Liver (tissue), 3 donors: ENCODE data around the gene MCF2L.

Experiments
- ATF3 ChIP-seq: IDR thresholded peaks from 2 replicates; pipeline ENCODE4 v1.6.1; 2016; ENCODE audit warnings: antibody characterized with exemption
- CTCF ChIP-seq: fragments of 150-350 bp; IDR thresholded peaks from 2 replicates; pipeline ENCODE4 v1.5.1; 2017; ENCODE audit warnings: improper control_type of control experiment, low read depth, low read length; ENCODE audit not compliant: missing input control
- MAX ChIP-seq: IDR thresholded peaks from 2 replicates; pipeline ENCODE4 v1.6.1; 2016; ENCODE audit warnings: antibody characterized with exemption
- RAD21 ChIP-seq, 2 donors: IDR thresholded peaks; 2 replicates each; pipeline ENCODE4 v1.6.1; 2016; ENCODE audit warnings: antibody characterized with exemption in 2 of 2, mild to moderate bottlenecking in 2 of 2
- REST ChIP-seq: IDR thresholded peaks from 2 replicates; pipeline ENCODE4 v1.6.1; 2016; ENCODE audit warnings: antibody characterized with exemption, mild to moderate bottlenecking
- RXRA ChIP-seq, 2 donors: IDR thresholded peaks; 2 replicates each; pipeline ENCODE4 v1.6.1; 2017 to 2018; ENCODE audit warnings: antibody characterized with exemption in 2 of 2, mild to moderate bottlenecking in 1 of 2
- TAF1 ChIP-seq: conservative IDR thresholded peaks from 2 replicates; pipeline ENCODE4 v1.6.1; 2016; ENCODE audit warnings: antibody characterized with exemption, mild to moderate bottlenecking
- YY1 ChIP-seq: IDR thresholded peaks from 2 replicates; pipeline ENCODE4 v1.6.1; 2016; ENCODE audit warnings: antibody characterized with exemption, mild to moderate bottlenecking
- ZBTB33 ChIP-seq: IDR thresholded peaks from 2 replicates; pipeline ENCODE4 v1.6.1; 2016; ENCODE audit warnings: antibody characterized with exemption
- donor health status: healthy.
- donor health status: healthy.

- TF ChIP-seq CTCF, result no peak
- no peak for TF ChIP-seq RAD21 (IDR thresholded peaks at IDR 0.05)
- no peak for TF ChIP-seq MAX
- no peak for TF ChIP-seq YY1
- no peak for TF ChIP-seq ZBTB33
- no peak for TF ChIP-seq REST
- no peak for TF ChIP-seq TAF1
- TF ChIP-seq RXRA (IDR thresholded peaks at IDR 0.05), result no peak
- TF ChIP-seq ATF3, result no peak
Observed at GRCh38 chr13:113052206-113052605, 83.2 kb downstream of the MCF2L start.
